ENCODE results near the gene CTBP2.
A peak's percentile ranks its signal among the peaks of the same experiment; 100 is the strongest.

The CTBP2 gene

DNA sequence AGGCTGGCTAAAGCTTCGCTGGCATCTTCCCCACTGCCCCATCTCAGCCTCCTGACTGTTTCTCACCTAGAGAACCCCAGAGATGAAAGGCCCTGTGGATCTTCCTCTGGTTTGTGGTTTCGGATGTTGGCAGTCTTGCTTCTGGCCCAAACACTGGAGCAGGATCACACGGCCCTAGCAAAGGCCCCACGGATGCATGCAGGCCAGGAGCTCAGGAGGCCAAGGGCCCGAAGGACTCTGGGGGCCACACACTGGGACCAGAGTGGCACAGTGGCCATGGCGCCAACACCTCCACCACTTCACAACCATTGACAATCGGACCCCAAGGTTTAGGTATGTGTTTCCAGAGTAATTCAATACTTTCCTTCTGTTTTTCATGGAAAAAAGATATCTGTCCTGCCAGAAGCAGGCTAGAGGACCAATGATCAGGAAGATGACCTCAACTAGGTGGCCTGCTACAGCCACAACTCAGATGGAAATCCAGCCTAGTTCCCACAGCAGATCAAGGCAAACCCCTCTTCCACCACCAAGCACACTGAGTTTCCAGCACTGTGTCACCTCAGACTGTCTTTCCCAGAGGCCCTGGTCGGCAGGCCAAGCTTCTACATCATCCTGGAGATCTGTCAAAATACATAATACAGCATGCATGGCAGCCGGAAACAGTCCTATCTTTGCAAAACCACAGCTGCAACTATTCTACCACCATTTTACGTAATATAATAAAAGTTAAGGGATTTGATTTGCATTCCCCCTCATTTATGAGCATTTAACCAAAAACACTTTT, 53.0 kb downstream of the CTBP2 start:
- H3K9ac ChIP-seq (ENCODE audit: low read depth in 1 of 2, low read length in 2 of 2), result no peak overlapping the region
- no peaks in the 10 kb centered on the region for H3K9me3 ChIP-seq (ENCODE audit: control insufficient read depth in 2 of 2, low read length in 2 of 2)
- peaks cover 0 to 13% of the 10 kb centered on the region in 2 donors for H3K4me1 ChIP-seq (ENCODE audit: control insufficient read depth in 2 of 2, insufficient read depth in 2 of 2, low read length in 2 of 2)
- H3K27ac ChIP-seq (ENCODE audit: low read depth in 2 of 2, low read length in 2 of 2), result no peak overlapping the region
- no peak overlapping the region for H3K4me3 ChIP-seq (ENCODE audit: low read length in 2 of 2)
- peaks cover 29 to 38% of the 10 kb centered on the region in 2 donors for H3K36me3 ChIP-seq (ENCODE audit: control insufficient read depth in 2 of 2, insufficient read depth in 2 of 2, low read length in 2 of 2)
- no peaks in the 10 kb centered on the region for H3K27me3 ChIP-seq (ENCODE audit: control insufficient read depth in 2 of 2, insufficient read depth in 2 of 2, low read length in 2 of 2)

DNA sequence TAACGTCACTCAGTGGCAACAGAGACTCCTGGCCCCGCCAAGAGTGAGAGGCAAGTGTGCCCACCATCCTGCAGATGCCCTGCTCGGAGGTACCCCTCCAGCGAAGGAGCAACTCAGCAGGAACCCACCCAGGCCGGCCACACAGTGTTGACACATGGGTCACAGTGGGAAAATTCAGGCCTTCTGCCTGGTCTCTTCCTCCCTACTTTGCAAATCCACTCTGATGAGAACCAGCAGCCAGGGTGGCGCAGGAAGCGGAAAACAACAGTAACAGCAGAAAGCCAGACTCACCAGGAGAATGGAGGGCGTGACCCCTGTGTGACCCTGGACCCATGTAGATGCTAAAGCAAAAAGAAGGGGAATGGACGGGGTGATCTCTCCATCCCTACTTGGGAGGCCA, 53.8 kb downstream of the CTBP2 start:
- H3K4me1 ChIP-seq (ENCODE audit: control insufficient read depth in 2 of 2, insufficient read depth in 2 of 2, low read length in 2 of 2), result peaks cover 0 to 17% of the 10 kb centered on the region in 2 donors
- no peak overlapping the region for H3K4me3 ChIP-seq (ENCODE audit: low read length in 2 of 2)
- H3K9ac ChIP-seq (ENCODE audit: low read depth in 1 of 2, low read length in 2 of 2), result no peak overlapping the region
- H3K9me3 ChIP-seq (ENCODE audit: control insufficient read depth in 2 of 2, low read length in 2 of 2), result no peaks in the 10 kb centered on the region
- no peak overlapping the region for H3K27ac ChIP-seq (ENCODE audit: low read depth in 2 of 2, low read length in 2 of 2)
- peaks cover 29 to 38% of the 10 kb centered on the region in 2 donors for H3K36me3 ChIP-seq (ENCODE audit: control insufficient read depth in 2 of 2, insufficient read depth in 2 of 2, low read length in 2 of 2)
- H3K27me3 ChIP-seq (ENCODE audit: control insufficient read depth in 2 of 2, insufficient read depth in 2 of 2, low read length in 2 of 2), result no peaks in the 10 kb centered on the region

DNA sequence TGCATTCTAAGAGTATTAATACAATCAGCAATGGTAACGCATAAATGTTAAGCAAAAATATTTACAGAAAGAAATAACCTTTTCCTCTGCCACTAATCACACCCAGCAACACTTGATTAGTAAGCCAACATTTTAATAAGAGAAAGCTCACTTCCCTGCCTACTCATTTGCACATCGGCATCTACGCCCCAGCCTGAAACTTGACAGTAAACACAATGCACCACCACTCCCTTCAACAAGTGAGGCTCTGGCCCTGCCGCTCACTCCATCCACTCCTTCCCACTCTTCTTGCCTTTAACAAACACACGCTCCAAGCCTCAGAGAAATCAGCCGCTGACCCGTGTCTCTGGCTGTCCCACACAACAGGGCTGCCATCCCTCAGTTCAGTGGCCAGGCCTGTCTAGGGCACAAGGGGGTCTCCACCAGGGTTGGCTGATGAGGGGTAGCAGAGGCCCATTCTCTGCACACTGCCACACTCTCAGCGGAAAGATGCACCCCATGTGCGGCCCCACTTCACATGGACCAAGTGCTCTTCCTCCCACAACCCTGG, 54.6 kb downstream of the CTBP2 start:
- Histone ChIP-seq H3K27me3 (ENCODE audit: control insufficient read depth in 2 of 2, insufficient read depth in 2 of 2, low read length in 2 of 2) (no peaks in the 10 kb centered on the region), H3K4me3 (ENCODE audit: low read length in 2 of 2) (no peak overlapping the region), H3K9me3 (ENCODE audit: control insufficient read depth in 2 of 2, low read length in 2 of 2) (no peaks in the 10 kb centered on the region), H3K36me3 (ENCODE audit: control insufficient read depth in 2 of 2, insufficient read depth in 2 of 2, low read length in 2 of 2) (peaks cover 32 to 38% of the 10 kb centered on the region in 2 donors), H3K4me1 (ENCODE audit: control insufficient read depth in 2 of 2, insufficient read depth in 2 of 2, low read length in 2 of 2) (peaks cover 0 to 17% of the 10 kb centered on the region in 2 donors), H3K9ac (ENCODE audit: low read depth in 1 of 2, low read length in 2 of 2) (no peak overlapping the region), H3K27ac (ENCODE audit: low read depth in 2 of 2, low read length in 2 of 2) (no peak overlapping the region)

DNA sequence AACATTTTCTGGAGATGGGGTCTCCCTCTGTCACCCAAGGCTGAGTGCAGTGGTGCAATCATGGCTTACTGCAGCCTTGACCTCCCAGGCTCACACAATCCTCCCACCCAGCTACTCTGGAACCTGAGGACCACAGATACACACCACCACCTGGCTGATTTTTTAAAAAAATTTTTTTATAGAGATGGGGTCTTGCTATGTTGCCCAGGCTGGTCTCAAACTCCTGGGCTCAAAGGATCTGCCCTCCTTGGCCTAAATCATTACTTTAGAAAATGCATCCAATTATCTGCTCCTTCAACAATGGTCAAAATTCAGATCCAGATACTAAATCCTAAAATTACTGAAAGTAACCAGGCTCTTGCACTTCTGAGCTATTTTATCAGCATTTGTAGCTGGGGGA, 55.2 kb downstream of the CTBP2 start:
- peaks cover 0 to 17% of the 10 kb centered on the region in 2 donors for H3K4me1 ChIP-seq (ENCODE audit: control insufficient read depth in 2 of 2, insufficient read depth in 2 of 2, low read length in 2 of 2)
- H3K4me3 ChIP-seq (ENCODE audit: low read length in 2 of 2), result no peak overlapping the region
- H3K27me3 ChIP-seq (ENCODE audit: control insufficient read depth in 2 of 2, insufficient read depth in 2 of 2, low read length in 2 of 2), result no peaks in the 10 kb centered on the region
- H3K27ac ChIP-seq (ENCODE audit: low read depth in 2 of 2, low read length in 2 of 2), result no peak overlapping the region
- H3K9ac ChIP-seq (ENCODE audit: low read depth in 1 of 2, low read length in 2 of 2), result no peak overlapping the region
- no peaks in the 10 kb centered on the region for H3K9me3 ChIP-seq (ENCODE audit: control insufficient read depth in 2 of 2, low read length in 2 of 2)
- peaks cover 32 to 35% of the 10 kb centered on the region in 2 donors for H3K36me3 ChIP-seq (ENCODE audit: control insufficient read depth in 2 of 2, insufficient read depth in 2 of 2, low read length in 2 of 2)

DNA sequence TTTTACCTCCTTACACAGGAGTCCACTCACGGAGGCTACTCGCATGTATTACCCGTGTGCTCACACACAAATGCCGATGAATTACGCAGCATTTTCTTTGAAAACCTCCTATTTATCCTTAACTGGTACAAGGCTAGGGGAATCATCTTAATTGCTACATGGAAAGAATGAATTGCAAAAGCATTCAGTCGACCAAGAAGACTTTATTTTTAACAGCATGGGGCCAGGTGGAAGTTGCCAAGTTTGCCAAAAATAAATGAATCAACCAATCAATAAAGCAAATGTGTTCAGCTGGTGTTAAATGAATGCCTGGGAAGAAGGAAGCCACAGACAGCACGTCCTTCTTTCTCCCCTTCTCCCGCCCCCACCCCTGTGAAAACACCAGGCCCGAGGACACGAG, 55.8 kb downstream of the CTBP2 start:
- Histone ChIP-seq H3K36me3 (ENCODE audit: control insufficient read depth in 2 of 2, insufficient read depth in 2 of 2, low read length in 2 of 2) (peaks cover 27 to 33% of the 10 kb centered on the region in 2 donors), H3K27me3 (ENCODE audit: control insufficient read depth in 2 of 2, insufficient read depth in 2 of 2, low read length in 2 of 2) (no peaks in the 10 kb centered on the region), H3K9ac (ENCODE audit: low read depth in 1 of 2, low read length in 2 of 2) (no peak overlapping the region), H3K4me1 (ENCODE audit: control insufficient read depth in 2 of 2, insufficient read depth in 2 of 2, low read length in 2 of 2) (peaks cover 0 to 17% of the 10 kb centered on the region in 2 donors), H3K9me3 (ENCODE audit: control insufficient read depth in 2 of 2, low read length in 2 of 2) (no peaks in the 10 kb centered on the region), H3K4me3 (ENCODE audit: low read length in 2 of 2) (no peak overlapping the region), H3K27ac (ENCODE audit: low read depth in 2 of 2, low read length in 2 of 2) (no peak overlapping the region)

DNA sequence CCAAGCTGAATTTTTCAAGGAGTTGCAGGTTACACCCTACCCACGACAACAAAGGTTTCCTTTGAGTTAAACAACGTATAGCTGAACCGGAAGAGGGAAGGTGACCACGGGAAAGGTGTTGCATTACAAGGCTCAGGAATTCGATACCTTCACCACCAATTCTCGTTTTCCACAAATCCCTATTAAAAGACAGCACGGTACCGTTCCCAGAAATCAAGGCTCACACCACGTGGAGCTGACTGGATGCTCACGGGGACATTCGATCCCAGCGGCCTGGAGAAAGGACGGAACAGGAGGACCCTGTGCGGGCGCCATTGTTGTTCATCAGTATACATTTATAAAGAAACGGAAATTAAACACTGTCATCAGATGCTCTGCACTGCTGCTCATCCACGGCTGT, 56.4 kb downstream of the CTBP2 start:
- no peak overlapping the region for H3K9ac ChIP-seq (ENCODE audit: low read depth in 1 of 2, low read length in 2 of 2)
- no peaks in the 10 kb centered on the region for H3K9me3 ChIP-seq (ENCODE audit: control insufficient read depth in 2 of 2, low read length in 2 of 2)
- H3K4me1 ChIP-seq (ENCODE audit: control insufficient read depth in 2 of 2, insufficient read depth in 2 of 2, low read length in 2 of 2), result peaks cover 0 to 17% of the 10 kb centered on the region in 2 donors
- no peaks in the 10 kb centered on the region for H3K27me3 ChIP-seq (ENCODE audit: control insufficient read depth in 2 of 2, insufficient read depth in 2 of 2, low read length in 2 of 2)
- H3K36me3 ChIP-seq (ENCODE audit: control insufficient read depth in 2 of 2, insufficient read depth in 2 of 2, low read length in 2 of 2), result peaks cover 21 to 29% of the 10 kb centered on the region in 2 donors
- no peak overlapping the region for H3K4me3 ChIP-seq (ENCODE audit: low read length in 2 of 2)
- no peak overlapping the region for H3K27ac ChIP-seq (ENCODE audit: low read depth in 2 of 2, low read length in 2 of 2)

DNA sequence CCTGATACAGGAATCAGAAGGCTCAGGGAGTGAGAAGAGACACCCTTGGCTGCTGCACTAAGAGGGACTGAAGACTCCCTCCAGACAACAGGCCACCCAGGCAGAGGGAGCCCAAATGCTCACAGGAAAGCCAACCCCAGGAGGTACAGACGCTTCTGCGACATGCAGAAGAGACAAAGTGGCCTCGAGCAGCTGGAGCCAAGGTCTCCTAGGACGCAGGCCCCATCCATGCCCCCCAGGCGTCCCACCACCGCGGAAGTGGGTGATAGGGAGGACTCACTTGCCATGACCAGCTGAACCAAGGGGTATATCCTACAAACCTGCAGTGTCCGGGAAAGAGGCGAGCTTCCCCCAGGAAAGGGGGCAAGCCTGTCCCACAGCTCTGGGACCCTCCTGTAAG, 56.9 kb downstream of the CTBP2 start:
- Histone ChIP-seq H3K4me1 (ENCODE audit: control insufficient read depth in 2 of 2, insufficient read depth in 2 of 2, low read length in 2 of 2) (peaks cover 0 to 17% of the 10 kb centered on the region in 2 donors), H3K4me3 (ENCODE audit: low read length in 2 of 2) (no peak overlapping the region), H3K27me3 (ENCODE audit: control insufficient read depth in 2 of 2, insufficient read depth in 2 of 2, low read length in 2 of 2) (no peaks in the 10 kb centered on the region), H3K9me3 (ENCODE audit: control insufficient read depth in 2 of 2, low read length in 2 of 2) (no peaks in the 10 kb centered on the region), H3K36me3 (ENCODE audit: control insufficient read depth in 2 of 2, insufficient read depth in 2 of 2, low read length in 2 of 2) (peaks cover 20 to 26% of the 10 kb centered on the region in 2 donors), H3K9ac (ENCODE audit: low read depth in 1 of 2, low read length in 2 of 2) (no peak overlapping the region), H3K27ac (ENCODE audit: low read depth in 2 of 2, low read length in 2 of 2) (no peak overlapping the region)

DNA sequence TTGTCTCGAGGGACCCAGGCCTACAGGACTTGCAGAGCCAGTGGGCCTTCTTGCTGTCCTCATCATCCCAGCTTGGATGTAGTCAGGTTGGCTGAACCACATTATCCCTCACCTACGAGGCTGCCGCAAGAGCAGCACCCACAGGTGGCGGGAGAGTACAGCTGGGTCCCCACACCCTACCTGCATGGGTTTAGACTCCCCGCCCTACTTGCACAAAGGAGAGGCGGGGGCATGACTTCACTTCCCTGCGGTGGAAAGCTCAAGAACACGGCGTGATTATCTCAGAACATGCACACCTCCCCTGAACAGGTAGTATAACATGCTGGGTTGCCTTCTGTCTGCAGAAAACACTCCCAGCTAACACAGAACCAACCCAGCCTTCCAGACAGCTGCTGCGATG, 57.5 kb downstream of the CTBP2 start:
- no peak overlapping the region for H3K9ac ChIP-seq (ENCODE audit: low read depth in 1 of 2, low read length in 2 of 2)
- H3K27me3 ChIP-seq (ENCODE audit: control insufficient read depth in 2 of 2, insufficient read depth in 2 of 2, low read length in 2 of 2), result no peaks in the 10 kb centered on the region
- H3K27ac ChIP-seq (ENCODE audit: low read depth in 2 of 2, low read length in 2 of 2), result peak overlapping the region; percentile 19 to 25
- H3K36me3 ChIP-seq (ENCODE audit: control insufficient read depth in 2 of 2, insufficient read depth in 2 of 2, low read length in 2 of 2), result peaks cover 14 to 20% of the 10 kb centered on the region in 2 donors
- no peak overlapping the region for H3K4me3 ChIP-seq (ENCODE audit: low read length in 2 of 2)
- peaks cover 0 to 17% of the 10 kb centered on the region in 2 donors for H3K4me1 ChIP-seq (ENCODE audit: control insufficient read depth in 2 of 2, insufficient read depth in 2 of 2, low read length in 2 of 2)
- H3K9me3 ChIP-seq (ENCODE audit: control insufficient read depth in 2 of 2, low read length in 2 of 2), result no peaks in the 10 kb centered on the region

DNA sequence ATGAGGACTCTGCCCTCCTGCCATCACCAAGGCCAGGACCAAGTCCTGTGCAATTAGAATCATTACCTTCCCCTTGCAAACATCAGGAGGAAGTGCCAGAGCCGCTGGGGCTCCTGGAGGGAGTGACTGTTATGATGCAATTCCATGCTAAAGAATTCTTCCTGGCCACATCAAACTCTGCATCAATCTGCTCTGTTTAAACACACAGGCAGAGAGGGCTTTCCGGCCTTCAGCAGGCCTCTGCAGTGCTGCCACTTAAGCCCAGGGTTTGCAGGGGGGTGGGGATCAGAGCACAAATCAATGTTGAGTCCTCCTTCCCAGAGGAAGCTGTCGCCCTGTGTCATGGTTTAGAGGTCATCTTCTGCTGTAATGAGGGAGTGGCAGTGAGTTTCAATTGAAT, 58.1 kb downstream of the CTBP2 start:
- Histone ChIP-seq H3K27me3 (ENCODE audit: control insufficient read depth in 2 of 2, insufficient read depth in 2 of 2, low read length in 2 of 2) (no peaks in the 10 kb centered on the region), H3K4me1 (ENCODE audit: control insufficient read depth in 2 of 2, insufficient read depth in 2 of 2, low read length in 2 of 2) (peaks cover 0 to 17% of the 10 kb centered on the region in 2 donors), H3K36me3 (ENCODE audit: control insufficient read depth in 2 of 2, insufficient read depth in 2 of 2, low read length in 2 of 2) (peaks cover 9 to 14% of the 10 kb centered on the region in 2 donors), H3K9ac (ENCODE audit: low read depth in 1 of 2, low read length in 2 of 2) (no peak overlapping the region), H3K9me3 (ENCODE audit: control insufficient read depth in 2 of 2, low read length in 2 of 2) (no peaks in the 10 kb centered on the region), H3K4me3 (ENCODE audit: low read length in 2 of 2) (no peak overlapping the region), H3K27ac (ENCODE audit: low read depth in 2 of 2, low read length in 2 of 2) (peak overlapping the region; percentile 19 to 25)

DNA sequence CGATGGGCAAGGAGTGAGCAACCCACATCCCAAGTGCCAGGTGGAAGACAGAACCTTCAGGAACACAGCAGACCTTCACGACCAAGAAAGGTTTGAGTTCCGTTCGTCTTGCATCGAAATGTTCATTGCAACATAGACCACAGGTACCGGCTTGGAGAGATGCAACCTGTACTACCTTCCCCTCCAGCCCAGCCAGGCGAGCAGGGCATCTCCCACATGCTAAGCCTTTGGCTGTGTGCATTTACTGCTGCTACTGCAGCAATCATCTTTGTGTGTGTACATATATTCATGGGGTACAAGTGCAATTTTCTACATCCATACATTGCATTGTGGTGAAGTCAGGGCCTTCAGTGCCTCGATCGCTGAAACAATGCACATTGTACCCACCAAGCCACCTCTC, 58.8 kb downstream of the CTBP2 start:
- Histone ChIP-seq H3K4me1 (ENCODE audit: control insufficient read depth in 2 of 2, insufficient read depth in 2 of 2, low read length in 2 of 2) (peaks cover 0 to 17% of the 10 kb centered on the region in 2 donors), H3K9ac (ENCODE audit: low read depth in 1 of 2, low read length in 2 of 2) (no peak overlapping the region), H3K27me3 (ENCODE audit: control insufficient read depth in 2 of 2, insufficient read depth in 2 of 2, low read length in 2 of 2) (no peaks in the 10 kb centered on the region), H3K27ac (ENCODE audit: low read depth in 2 of 2, low read length in 2 of 2) (no peak overlapping the region), H3K4me3 (ENCODE audit: low read length in 2 of 2) (no peak overlapping the region), H3K36me3 (ENCODE audit: control insufficient read depth in 2 of 2, insufficient read depth in 2 of 2, low read length in 2 of 2) (peaks cover 3 to 9% of the 10 kb centered on the region in 2 donors), H3K9me3 (ENCODE audit: control insufficient read depth in 2 of 2, low read length in 2 of 2) (no peaks in the 10 kb centered on the region)

Measured in mucosa of rectum (tissue), 2 donors.